ENCODE data around the gene RSPH9. TPM values are rescaled to one million over a fixed set of nuclear protein-coding genes. Genes with fewer than 3 reads are reported as not detected.

RSPH9 gene
- total RNA-seq, 1 experiment from 2014 or later: not detected

- no peaks in the 10 kb centered on the region for H3K9me2 ChIP-seq (replicated peaks; ENCODE audit: low read length)
- no peak overlapping the region for H3K9ac ChIP-seq (ENCODE audit: low read length)
- peaks cover 4% of the 10 kb centered on the region for H3F3A ChIP-seq (ENCODE audit: low read length, unreplicated experiment)
- no peaks in the 10 kb centered on the region for H3K27me3 ChIP-seq (ENCODE audit: low read length)
- H3K27ac ChIP-seq (ENCODE audit: low read length): no peak overlapping the region
- ChIA-PET CTCF (no interaction called here), POLR2A (ENCODE audit: unreplicated experiment) (no interaction called here)
- no peaks in the 10 kb centered on the region for H4K20me1 ChIP-seq (ENCODE audit: low read length)
- no peaks in the 10 kb centered on the region for H3K9me3 ChIP-seq (ENCODE audit: low read length)
- H3K79me2 ChIP-seq (ENCODE audit: low read length): peaks cover 6% of the 10 kb centered on the region
- H3K4me3 ChIP-seq (ENCODE audit: low read length): no peak overlapping the region
- TF ChIP-seq EZH2phosphoT487 (IDR thresholded peaks at IDR 0.05; ENCODE audit: borderline replicate concordance, low read length): no peak
- TF ChIP-seq EZH2 (IDR thresholded peaks at IDR 0.05; ENCODE audit: low read length, unreplicated experiment): no peak
- no peak for TF ChIP-seq CTCF (conservative IDR thresholded peaks at IDR 0.05; ENCODE audit: low read depth, low read length)
- no TSS peak for BruUV-seq (replicated peaks)
- ATAC-seq (no peak), DNase-seq (no peak)
- H3K36me3 ChIP-seq (ENCODE audit: low read depth, low read length): peaks cover 49% of the 10 kb centered on the region
- intact Hi-C loops (cut with micrococcal nuclease): no loop called here
- no peak overlapping the region for H3K4me2 ChIP-seq (ENCODE audit: low read length)
- H3K4me1 ChIP-seq (ENCODE audit: insufficient read depth, low read length): no peaks in the 10 kb centered on the region
- no peak overlapping the region for H2AFZ ChIP-seq (ENCODE audit: low read length)
Observed at GRCh38 chr6:43621078-43621835, 23.6 kb upstream of the RSPH9 start.

- peaks cover 11% of the 10 kb centered on the region for H3K79me2 ChIP-seq (ENCODE audit: low read length)
- ChIA-PET CTCF (no interaction called here), POLR2A (ENCODE audit: unreplicated experiment) (no interaction called here)
- peaks cover 4% of the 10 kb centered on the region for H3F3A ChIP-seq (ENCODE audit: low read length, unreplicated experiment)
- peaks cover 4% of the 10 kb centered on the region for H3K4me1 ChIP-seq (ENCODE audit: insufficient read depth, low read length)
- H2AFZ ChIP-seq (ENCODE audit: low read length): no peak overlapping the region
- H3K4me2 ChIP-seq (ENCODE audit: low read length): no peak overlapping the region
- intact Hi-C loops (cut with micrococcal nuclease): no loop called here
- BruUV-seq (replicated peaks): no TSS peak
- no peaks in the 10 kb centered on the region for H3K27me3 ChIP-seq (ENCODE audit: low read length)
- no peaks in the 10 kb centered on the region for H3K9me3 ChIP-seq (ENCODE audit: low read length)
- ATAC-seq (no peak), DNase-seq (no peak)
- H3K36me3 ChIP-seq (ENCODE audit: low read depth, low read length): peaks cover 49% of the 10 kb centered on the region
- H4K20me1 ChIP-seq (ENCODE audit: low read length): no peaks in the 10 kb centered on the region
- no peak overlapping the region for H3K9ac ChIP-seq (ENCODE audit: low read length)
- H3K4me3 ChIP-seq (ENCODE audit: low read length): no peak overlapping the region
- no peak overlapping the region for H3K27ac ChIP-seq (ENCODE audit: low read length)
- TF ChIP-seq CTCF (conservative IDR thresholded peaks at IDR 0.05; ENCODE audit: low read depth, low read length) (no peak), EZH2 (IDR thresholded peaks at IDR 0.05; ENCODE audit: low read length, unreplicated experiment) (no peak), EZH2phosphoT487 (IDR thresholded peaks at IDR 0.05; ENCODE audit: borderline replicate concordance, low read length) (no peak)
- H3K9me2 ChIP-seq (replicated peaks; ENCODE audit: low read length): no peaks in the 10 kb centered on the region
Observed at GRCh38 chr6:43621836-43622180, 23.0 kb upstream of the RSPH9 start.

- BruUV-seq (replicated peaks): no TSS peak
- peaks cover 4% of the 10 kb centered on the region for H3F3A ChIP-seq (ENCODE audit: low read length, unreplicated experiment)
- H3K9me3 ChIP-seq (ENCODE audit: low read length): no peaks in the 10 kb centered on the region
- POLR2A ChIA-PET (ENCODE audit: unreplicated experiment): no interaction called here
- H3K4me1 ChIP-seq (ENCODE audit: insufficient read depth, low read length): peaks cover 12% of the 10 kb centered on the region
- peaks cover 18% of the 10 kb centered on the region for H3K79me2 ChIP-seq (ENCODE audit: low read length)
- no peak overlapping the region for H3K9ac ChIP-seq (ENCODE audit: low read length)
- no peaks in the 10 kb centered on the region for H3K27me3 ChIP-seq (ENCODE audit: low read length)
- ATAC-seq (no peak), DNase-seq (no peak)
- intact Hi-C loops (cut with micrococcal nuclease): no loop called here
- CTCF ChIA-PET: no interaction called here
- H3K4me2 ChIP-seq (ENCODE audit: low read length): no peak overlapping the region
- peaks cover 49% of the 10 kb centered on the region for H3K36me3 ChIP-seq (ENCODE audit: low read depth, low read length)
- H3K27ac ChIP-seq (ENCODE audit: low read length): no peak overlapping the region
- H3K4me3 ChIP-seq (ENCODE audit: low read length): no peak overlapping the region
- H4K20me1 ChIP-seq (ENCODE audit: low read length): no peaks in the 10 kb centered on the region
- TF ChIP-seq CTCF (conservative IDR thresholded peaks at IDR 0.05; ENCODE audit: low read depth, low read length): no peak
- no peak for TF ChIP-seq EZH2phosphoT487 (IDR thresholded peaks at IDR 0.05; ENCODE audit: borderline replicate concordance, low read length)
- no peak for TF ChIP-seq EZH2 (IDR thresholded peaks at IDR 0.05; ENCODE audit: low read length, unreplicated experiment)
- H2AFZ ChIP-seq (ENCODE audit: low read length): no peak overlapping the region
- H3K9me2 ChIP-seq (replicated peaks; ENCODE audit: low read length): no peaks in the 10 kb centered on the region
Observed at GRCh38 chr6:43622541-43622940, 22.3 kb upstream of the RSPH9 start.

Data from PC-3 (cell line).